ENCODE data around the gene RAB15.

DNA sequence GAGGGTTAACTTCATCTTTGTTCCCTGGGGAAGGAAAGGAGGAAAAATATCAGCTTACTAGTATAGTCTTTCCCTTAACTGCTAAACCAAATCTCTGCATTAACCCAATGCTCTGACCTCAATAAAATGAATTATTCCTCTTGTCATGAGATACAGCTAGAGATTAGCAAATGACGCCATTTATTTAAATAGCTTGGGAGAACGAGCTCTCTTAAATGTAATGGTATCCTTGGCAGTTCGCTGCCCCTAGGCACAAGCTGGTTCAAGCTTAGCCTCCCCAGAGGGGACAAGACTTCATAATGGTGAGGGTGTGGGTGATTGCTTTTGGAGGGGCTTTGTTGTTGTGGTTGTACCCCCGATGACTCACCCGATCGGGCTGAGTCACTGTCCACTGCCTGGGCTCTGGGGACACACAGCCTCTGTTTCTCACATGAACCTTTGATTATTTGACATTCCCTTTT is 34.2 kb upstream of the RAB15 start:
- TF ChIP-seq POLR2A (IDR thresholded peaks at IDR 0.05): no peak
- TF ChIP-seq, protein P1, sequence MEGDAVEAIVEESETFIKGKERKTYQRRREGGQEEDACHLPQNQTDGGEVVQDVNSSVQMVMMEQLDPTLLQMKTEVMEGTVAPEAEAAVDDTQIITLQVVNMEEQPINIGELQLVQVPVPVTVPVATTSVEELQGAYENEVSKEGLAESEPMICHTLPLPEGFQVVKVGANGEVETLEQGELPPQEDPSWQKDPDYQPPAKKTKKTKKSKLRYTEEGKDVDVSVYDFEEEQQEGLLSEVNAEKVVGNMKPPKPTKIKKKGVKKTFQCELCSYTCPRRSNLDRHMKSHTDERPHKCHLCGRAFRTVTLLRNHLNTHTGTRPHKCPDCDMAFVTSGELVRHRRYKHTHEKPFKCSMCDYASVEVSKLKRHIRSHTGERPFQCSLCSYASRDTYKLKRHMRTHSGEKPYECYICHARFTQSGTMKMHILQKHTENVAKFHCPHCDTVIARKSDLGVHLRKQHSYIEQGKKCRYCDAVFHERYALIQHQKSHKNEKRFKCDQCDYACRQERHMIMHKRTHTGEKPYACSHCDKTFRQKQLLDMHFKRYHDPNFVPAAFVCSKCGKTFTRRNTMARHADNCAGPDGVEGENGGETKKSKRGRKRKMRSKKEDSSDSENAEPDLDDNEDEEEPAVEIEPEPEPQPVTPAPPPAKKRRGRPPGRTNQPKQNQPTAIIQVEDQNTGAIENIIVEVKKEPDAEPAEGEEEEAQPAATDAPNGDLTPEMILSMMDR (IDR thresholded peaks at IDR 0.05): no peak
